OCI-LY1 (cell line): Measurements from ENCODE around the gene RNASE2.

Source experiments
- H2AFZ ChIP-seq: fragments of 200-600 bp; sonication (generic), shearing (Covaris generic); 2 replicates; pipeline ENCODE4 v1.6.0; 2014; ENCODE audit warnings: antibody characterized with exemption, mild to moderate bottlenecking, low read length
- H3F3A ChIP-seq: fragments of 200-600 bp; sonication (generic), shearing (Covaris generic); 2 replicates; pipeline ENCODE4 v1.6.0; 2014; ENCODE audit warnings: mild to moderate bottlenecking, antibody characterized with exemption, low read length, moderate library complexity; ENCODE audit not compliant: insufficient read depth
- H3K27ac ChIP-seq: fragments of 200-600 bp; sonication (generic); 2 replicates; pipeline ENCODE4 v1.5.1; 2014; ENCODE audit warnings: low read length, mixed run types, mild to moderate bottlenecking, low read depth; ENCODE audit not compliant: poor library complexity, severe bottlenecking
- H3K27me3 ChIP-seq: fragments of 200-600 bp; sonication (generic); 2 replicates; pipeline ENCODE4 v1.6.0; 2014; ENCODE audit warnings: antibody characterized with exemption, mild to moderate bottlenecking, low read length, moderate library complexity; ENCODE audit not compliant: insufficient read depth
- H3K36me3 ChIP-seq: fragments of 200-600 bp; sonication (generic); 2 replicates; pipeline ENCODE4 v1.6.1; 2014; ENCODE audit warnings: mild to moderate bottlenecking, antibody characterized with exemption, low read length, moderate library complexity, mixed read lengths; ENCODE audit not compliant: insufficient read depth
- H3K4me1 ChIP-seq: fragments of 200-600 bp; sonication (generic); 2 replicates; pipeline ENCODE4 v1.5.1; 2014; ENCODE audit warnings: mild to moderate bottlenecking, low read length, moderate library complexity; ENCODE audit not compliant: insufficient read depth, severe bottlenecking
- H3K4me2 ChIP-seq: fragments of 200-600 bp; sonication (generic), shearing (Covaris generic); 2 replicates; pipeline ENCODE4 v1.6.1; 2014; ENCODE audit warnings: low read length
- H3K4me3 ChIP-seq: fragments of 200-600 bp; sonication (generic); 2 replicates; pipeline ENCODE4 v1.5.1; 2014; ENCODE audit warnings: low read length, low read depth, mild to moderate bottlenecking, mixed read lengths; ENCODE audit not compliant: poor library complexity, severe bottlenecking
- H3K79me2 ChIP-seq: fragments of 200-600 bp; shearing (Covaris generic); 2 replicates; pipeline ENCODE4 v1.6.1; 2016; ENCODE audit warnings: mixed run types, low read length, mixed read lengths; ENCODE audit not compliant: insufficient read depth
- H3K9ac ChIP-seq: fragments of 200-600 bp; sonication (generic), shearing (Covaris generic); 2 replicates; pipeline ENCODE4 v1.6.1; 2014; ENCODE audit warnings: mild to moderate bottlenecking, low read length, mixed read lengths
- H3K9me2 ChIP-seq: fragments of 200-600 bp; sonication (generic), shearing (Covaris generic); 2 replicates; pipeline ENCODE4 v1.6.1; 2014; ENCODE audit warnings: low read depth, mild to moderate bottlenecking, low read length, mixed read lengths
- H3K9me3 ChIP-seq: fragments of 200-600 bp; shearing (Covaris generic); 2 replicates; pipeline ENCODE4 v1.6.1; 2014; ENCODE audit warnings: low read length, mixed read lengths
- H4K20me1 ChIP-seq: fragments of 200-600 bp; sonication (generic), shearing (Covaris generic); 2 replicates; pipeline ENCODE4 v1.6.0; 2016; ENCODE audit warnings: mild to moderate bottlenecking, low read length; ENCODE audit not compliant: insufficient read depth
- CTCF ChIP-seq: fragments of 200-600 bp; sonication (generic), shearing (Covaris generic); IDR thresholded peaks from 2 replicates; pipeline ENCODE4 v1.5.1; 2017; ENCODE audit warnings: mild to moderate bottlenecking, antibody characterized with exemption, low read length, moderate library complexity, mixed read lengths
- EZH2 ChIP-seq: fragments of 200-600 bp; sonication (generic), shearing (Covaris generic); IDR thresholded peaks from 2 replicates; pipeline ENCODE4 v1.8.0; 2017; ENCODE audit warnings: borderline replicate concordance, mixed run types, mild to moderate bottlenecking, antibody characterized with exemption, low read length, moderate library complexity, mixed read lengths

Gene RNASE2

GRCh38 chr14:20998674-20999366, 43.5 kb downstream of the RNASE2 start, which contains the start of gene SLC39A2:
Gene SLC39A2 (plus strand): TSS chr14:20999293. CDS start chr14:20999447, 154 bp downstream.
- Histone ChIP-seq H3K36me3 (peaks cover 40% of the 10 kb centered on the region), H3K9me2 (no peaks in the 10 kb centered on the region), H3K4me1 (no peaks in the 10 kb centered on the region), H3K9ac (no peak within 1 kb of the TSS), H3K27me3 (no peaks in the 10 kb centered on the region), H3K4me3 (no peak within 1 kb of the TSS), H3K9me3 (no peaks in the 10 kb centered on the region), H3K27ac (no peak within 1 kb of the TSS), H2AFZ (no peak within 1 kb of the TSS), H3K79me2 (no peaks in the 10 kb centered on the region), H3F3A (no peaks in the 10 kb centered on the region), H3K4me2 (no peak within 1 kb of the TSS), H4K20me1 (no peaks in the 10 kb centered on the region)
- TF ChIP-seq EZH2 (no peak), CTCF (no peak)

GRCh38 chr14:20999591-20999990, 44.3 kb downstream of the RNASE2 start:
- Histone ChIP-seq H3K27me3 (no peaks in the 10 kb centered on the region), H4K20me1 (no peaks in the 10 kb centered on the region), H3F3A (no peaks in the 10 kb centered on the region), H3K9me3 (no peaks in the 10 kb centered on the region), H3K4me1 (no peaks in the 10 kb centered on the region), H3K4me3 (no peak overlapping the region), H3K9ac (no peak overlapping the region), H3K4me2 (no peak overlapping the region), H3K36me3 (peaks cover 32% of the 10 kb centered on the region), H3K79me2 (no peaks in the 10 kb centered on the region), H3K9me2 (no peaks in the 10 kb centered on the region), H3K27ac (no peak overlapping the region), H2AFZ (no peak overlapping the region)
- no peak for TF ChIP-seq CTCF
- TF ChIP-seq EZH2 = no peak

- Histone ChIP-seq H2AFZ (no peak overlapping the region), H3K9ac (no peak overlapping the region), H3K4me3 (no peak overlapping the region), H3K4me2 (no peak overlapping the region), H3K9me3 (no peaks in the 10 kb centered on the region), H3F3A (no peaks in the 10 kb centered on the region), H3K36me3 (peaks cover 16% of the 10 kb centered on the region), H4K20me1 (no peaks in the 10 kb centered on the region), H3K79me2 (no peaks in the 10 kb centered on the region), H3K9me2 (no peaks in the 10 kb centered on the region), H3K27me3 (no peaks in the 10 kb centered on the region), H3K4me1 (no peaks in the 10 kb centered on the region), H3K27ac (no peak overlapping the region)
- TF ChIP-seq EZH2 (no peak), CTCF (no peak)
These were observed 45.9 kb downstream of the RNASE2 start for GRCh38 chr14:21001218-21001617.
